Retina (tissue), 1 donor: Measurements from ENCODE around the gene EGFR.
A peak's percentile ranks its signal among the peaks of the same experiment; 100 is the strongest.
"Not testable (repeated sequence)": the region's sequence is repeated elsewhere in the genome, so short reads cannot be mapped to it uniquely, and the experiment has no call there.

ENCODE experiments used
- DNase-seq: peaks from one replicate; pipeline ENCODE4 v3.0.0-alpha.2; 2016

The EGFR gene

DNA sequence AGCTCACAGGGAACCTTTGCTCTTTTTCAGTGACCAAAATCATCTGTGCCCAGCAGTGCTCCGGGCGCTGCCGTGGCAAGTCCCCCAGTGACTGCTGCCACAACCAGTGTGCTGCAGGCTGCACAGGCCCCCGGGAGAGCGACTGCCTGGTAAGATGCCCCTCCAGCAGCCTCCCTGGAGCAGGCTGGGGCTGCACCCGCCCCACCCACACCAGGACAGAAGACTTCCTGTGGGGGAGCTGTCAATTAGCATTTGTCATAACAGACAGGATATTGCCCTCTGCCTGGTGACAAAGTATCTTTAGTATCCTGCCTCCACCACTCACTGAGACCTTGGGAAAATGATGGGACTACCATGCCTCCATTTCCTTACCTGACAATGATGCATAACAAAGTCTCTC, 133.7 kb downstream of the EGFR start:
- DNase-seq: no peak

DNA sequence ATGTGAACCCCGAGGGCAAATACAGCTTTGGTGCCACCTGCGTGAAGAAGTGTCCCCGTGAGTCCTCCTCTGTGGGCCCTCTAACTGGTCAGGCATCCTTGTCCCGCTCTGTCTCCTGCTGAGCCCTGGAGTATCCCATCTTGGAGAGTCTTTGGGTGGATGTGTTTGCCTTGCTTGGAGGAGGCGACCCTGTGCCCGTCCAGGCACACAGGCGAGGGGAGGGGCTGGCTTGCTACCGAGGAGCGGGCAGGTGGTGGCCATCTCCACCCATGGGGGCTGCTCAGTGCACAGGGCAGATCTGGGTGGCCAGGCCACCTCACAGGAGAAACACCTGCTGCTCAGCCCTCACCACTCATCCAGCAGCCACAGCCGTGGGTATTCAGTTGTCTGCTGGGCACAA, 135.3 kb downstream of the EGFR start:
- no peak for DNase-seq

DNA sequence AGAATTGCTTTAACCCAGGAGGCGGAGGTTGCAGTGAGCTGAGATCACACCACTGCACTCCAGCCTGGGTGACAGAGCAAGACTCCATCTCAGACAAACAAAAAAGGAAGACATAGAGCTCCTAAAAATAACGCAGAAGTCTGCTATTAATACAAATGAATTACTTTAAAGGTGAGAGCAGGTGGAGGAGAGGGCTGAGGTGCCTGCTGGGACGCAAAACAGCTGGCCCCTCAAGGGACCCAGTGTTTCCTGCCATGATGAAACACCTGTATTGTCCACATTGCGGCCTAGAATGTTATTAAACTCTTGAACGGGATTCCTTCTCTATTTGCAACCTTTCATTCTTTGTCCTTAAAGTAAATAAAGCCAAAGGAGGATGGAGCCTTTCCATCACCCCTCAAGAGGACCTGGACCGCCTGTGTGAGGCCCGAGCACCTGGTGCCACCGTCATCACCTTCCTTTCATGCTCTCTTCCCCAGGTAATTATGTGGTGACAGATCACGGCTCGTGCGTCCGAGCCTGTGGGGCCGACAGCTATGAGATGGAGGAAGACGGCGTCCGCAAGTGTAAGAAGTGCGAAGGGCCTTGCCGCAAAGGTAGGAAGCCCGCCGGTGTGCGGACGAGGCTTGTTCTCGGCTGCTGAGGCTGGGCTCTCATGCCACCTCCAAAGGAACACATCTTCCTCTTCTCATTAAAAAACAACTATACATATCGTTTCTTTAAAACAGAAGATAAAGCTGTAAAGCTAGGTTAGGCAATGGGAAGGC, 136.7 kb downstream of the EGFR start:
- no peak for DNase-seq

DNA sequence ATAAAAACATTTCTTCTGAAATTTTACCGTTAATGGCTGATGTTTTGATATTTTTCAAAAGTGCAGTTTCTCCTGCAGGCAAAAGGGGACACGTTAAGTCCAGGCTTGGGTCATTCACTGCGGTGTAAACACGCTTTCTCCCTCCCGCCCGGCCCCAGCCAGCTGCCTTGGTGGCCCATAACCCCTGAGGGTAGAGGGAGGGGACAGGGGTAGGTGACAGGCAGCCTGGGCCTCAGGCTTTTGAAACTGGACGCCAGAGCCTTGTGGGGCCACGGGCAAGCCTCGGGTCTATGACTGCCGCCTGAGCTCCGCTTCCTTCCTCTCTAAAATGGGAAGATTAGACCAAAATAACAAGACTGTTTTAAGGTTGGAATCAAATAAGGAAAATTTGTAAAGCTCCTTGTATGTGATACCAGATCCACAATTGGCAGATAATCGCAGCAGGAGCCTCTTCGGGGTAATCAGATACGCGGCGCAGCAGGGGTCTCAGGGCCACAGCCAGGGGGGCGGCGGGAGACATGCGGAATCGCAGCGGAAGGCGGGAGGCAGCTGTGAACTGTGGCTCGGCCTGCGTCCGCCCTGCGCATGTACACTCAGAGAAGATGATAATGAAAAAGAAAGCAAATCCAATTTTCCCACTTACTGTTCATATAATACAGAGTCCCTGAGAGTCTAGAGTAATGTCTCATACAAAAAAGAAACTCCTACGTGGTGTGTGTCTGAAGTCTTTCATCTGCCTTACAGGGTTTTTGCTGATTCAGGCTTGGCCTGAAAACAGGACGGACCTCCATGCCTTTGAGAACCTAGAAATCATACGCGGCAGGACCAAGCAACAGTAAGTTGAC, 138.3 kb downstream of the EGFR start:
- peak; percentile 54 for DNase-seq

DNA sequence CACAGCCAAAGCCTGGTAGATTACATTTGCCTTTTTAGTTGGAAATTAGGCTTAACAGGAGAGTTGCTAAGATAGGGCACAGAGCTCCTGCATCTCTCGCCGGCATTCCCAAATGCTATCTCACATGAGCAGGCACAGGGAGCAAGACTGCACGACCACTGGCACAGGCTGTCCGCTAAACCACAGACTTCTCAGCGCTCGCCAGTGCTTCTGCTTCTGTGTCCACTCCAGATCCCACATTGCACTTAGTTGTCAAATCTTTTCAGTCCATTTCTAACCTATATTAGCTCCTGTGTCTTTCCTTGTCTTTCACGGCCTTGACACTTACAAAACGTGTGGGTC, 138.9 kb downstream of the EGFR start:
- DNase-seq: no peak

DNA sequence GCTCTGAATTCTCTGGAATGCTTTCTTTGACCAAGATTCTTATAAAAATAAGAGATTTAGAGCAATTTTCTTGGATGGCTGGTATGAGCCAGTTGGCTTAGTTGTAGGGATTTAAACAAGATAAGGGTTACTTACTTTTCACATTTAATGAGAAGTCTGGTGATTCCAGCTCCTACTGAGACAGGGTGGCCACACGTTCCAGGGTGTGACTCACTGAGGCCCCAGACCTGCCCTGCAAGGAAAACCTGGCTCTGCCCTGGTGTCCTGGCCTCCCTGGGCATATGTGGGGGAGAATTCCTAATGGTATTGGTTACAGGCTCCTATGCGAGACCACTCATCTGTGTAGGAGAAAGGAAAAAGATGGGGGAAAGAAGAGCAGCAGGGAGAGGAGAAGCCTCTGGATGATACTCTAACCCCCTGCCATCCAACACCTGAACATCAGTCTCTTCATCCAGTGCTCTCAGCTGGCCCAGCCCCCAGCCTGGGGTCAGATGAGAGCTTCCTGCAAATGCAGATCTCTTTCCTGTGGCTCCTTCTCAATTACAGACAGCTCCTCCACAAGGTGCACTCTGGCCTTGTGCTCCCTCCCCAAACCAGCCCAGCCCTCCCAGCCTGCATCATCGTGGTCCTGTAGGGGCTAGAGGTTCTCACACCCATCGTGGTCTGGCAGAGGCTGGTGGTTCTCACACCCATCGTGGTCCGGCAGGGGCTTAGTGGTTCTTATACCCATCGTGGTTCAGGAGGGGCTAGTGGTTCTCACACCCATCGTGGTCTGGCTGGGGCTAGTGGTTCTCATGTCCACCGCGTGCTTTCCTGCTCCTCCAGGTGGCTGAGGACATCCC, 139.9 kb downstream of the EGFR start:
- no peak for DNase-seq

DNA sequence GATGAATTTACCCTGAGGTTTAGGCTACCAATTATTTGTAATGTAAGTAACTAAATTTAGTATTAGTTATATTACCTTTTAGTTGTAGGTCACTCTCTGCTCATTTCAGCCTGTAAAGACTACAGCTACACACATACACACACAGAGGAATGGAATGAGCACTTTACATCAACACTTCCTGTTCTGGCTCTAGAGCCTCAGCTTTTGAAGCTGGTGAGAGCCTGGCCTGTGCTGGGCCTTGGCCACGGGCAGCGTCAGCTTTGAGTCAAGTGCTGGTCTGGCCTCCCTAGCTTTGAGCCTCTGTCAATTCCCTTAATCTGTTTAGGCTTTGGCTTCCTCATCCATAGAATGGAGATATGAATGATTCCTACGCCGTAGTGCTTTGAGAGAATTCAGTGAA, 141.7 kb downstream of the EGFR start:
- no peak for DNase-seq

DNA sequence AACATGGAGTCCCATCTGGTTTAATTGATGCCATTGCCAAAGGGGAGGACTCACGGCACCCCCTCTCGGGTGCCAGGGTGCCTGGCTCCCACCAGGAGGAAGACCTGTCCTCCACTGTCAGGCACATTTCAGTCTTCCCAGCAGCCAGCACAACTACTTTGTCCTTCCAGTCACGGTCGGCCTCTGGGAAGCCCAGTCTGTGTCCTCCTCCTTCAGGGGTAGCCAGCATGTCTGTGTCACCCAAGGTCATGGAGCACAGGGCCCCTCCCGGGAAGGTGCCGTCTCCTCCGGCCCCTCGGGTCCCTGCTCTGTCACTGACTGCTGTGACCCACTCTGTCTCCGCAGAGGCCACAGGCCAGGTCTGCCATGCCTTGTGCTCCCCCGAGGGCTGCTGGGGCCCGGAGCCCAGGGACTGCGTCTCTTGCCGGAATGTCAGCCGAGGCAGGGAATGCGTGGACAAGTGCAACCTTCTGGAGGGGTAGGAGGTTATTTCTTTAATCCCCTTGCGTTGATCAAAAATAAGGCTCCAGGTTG, 142.4 kb downstream of the EGFR start:
- DNase-seq: no peak

DNA sequence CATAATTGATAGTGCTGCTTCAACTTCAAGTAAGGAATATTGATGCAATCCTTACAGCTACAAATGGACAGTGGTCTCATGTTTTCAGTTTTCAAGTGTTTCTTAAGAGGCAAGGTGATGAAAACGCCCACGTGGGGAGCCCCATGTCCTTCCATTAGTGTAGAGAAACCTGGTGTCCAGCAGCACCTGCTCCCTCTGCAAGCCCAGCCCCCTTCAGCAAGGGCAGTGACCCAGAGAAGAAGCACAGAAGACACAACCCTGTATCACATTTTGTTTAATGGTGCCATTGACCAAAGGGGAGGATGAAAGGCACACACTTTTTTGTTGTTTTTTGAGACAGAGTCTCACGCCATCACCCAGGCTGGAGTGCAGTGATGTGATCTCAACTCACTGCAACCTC, 143.7 kb downstream of the EGFR start:
- no peak for DNase-seq

DNA sequence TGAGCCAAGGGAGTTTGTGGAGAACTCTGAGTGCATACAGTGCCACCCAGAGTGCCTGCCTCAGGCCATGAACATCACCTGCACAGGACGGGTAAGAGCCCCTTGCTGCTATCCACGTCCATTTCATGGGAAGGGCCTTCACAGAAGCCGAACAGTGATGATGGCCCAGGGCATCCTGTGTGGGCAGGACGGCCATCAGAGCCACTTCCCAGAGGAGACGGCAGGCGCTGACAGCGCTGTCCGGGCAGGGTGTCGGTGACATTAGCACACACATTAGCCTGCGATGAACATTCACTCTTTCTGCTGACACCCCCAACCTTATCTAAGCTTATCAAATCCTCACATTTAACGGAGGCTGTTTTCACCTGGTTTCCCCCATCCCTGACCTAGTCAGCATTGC, 144.9 kb downstream of the EGFR start:
- DNase-seq: no peak

DNA sequence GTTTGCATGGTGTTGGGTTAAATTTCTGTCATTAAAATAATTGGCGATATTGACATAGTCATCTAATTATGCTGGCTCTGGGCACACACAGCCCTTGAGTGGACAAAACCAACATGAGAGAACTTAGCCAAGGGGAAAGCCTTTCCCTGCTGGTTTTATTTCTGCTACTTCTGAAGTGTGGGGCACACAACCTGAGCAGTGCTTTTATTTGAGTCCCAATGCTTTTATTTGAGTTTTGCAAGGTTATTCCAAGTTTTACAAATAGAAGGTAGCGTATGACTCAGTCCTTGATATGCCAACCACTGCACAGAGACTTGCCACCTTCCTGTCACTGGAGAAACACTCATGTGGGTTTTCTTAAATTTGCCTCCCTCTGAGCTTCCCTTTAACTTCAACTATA, 145.7 kb downstream of the EGFR start:
- DNase-seq: no peak

DNA sequence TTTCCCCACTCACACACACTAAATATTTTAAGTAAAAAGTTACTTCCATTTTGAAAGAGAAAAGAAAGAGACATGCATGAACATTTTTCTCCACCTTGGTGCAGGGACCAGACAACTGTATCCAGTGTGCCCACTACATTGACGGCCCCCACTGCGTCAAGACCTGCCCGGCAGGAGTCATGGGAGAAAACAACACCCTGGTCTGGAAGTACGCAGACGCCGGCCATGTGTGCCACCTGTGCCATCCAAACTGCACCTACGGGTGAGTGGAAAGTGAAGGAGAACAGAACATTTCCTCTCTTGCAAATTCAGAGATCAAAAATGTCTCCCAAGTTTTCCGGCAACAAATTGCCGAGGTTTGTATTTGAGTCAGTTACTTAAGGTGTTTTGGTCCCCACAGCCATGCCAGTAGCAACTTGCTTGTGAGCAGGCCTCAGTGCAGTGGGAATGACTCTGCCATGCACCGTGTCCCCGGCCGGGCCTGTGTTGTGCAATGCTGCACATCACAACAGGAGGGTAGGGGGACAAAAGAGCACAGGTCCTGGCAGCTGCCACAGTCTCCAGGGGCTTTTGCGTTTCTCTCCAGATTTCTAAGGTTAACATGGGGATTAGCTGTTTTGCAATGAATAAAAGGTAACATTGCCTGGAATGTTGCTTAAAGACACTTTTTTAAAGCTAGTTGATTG, 146.5 kb downstream of the EGFR start:
- no peak for DNase-seq

DNA sequence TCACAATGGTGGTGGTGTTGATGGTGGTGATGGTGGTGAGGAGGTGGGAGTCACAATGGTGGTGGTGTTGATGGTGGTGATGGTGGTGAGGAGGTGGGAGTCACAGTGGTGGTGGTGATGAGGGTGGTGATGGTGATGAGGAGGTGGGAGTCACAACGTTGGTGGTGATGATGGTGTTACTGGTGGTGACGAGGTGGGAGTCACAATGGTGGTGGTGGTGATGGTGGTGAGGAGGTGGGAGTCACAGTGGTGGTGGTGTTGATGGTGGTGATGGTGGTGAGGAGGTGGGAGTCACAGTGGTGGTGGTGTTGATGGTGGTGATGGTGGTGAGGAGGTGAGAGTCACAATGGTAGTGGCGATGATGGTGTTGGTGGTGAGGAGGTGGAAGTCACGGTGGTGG, 148.5 kb downstream of the EGFR start:
- not testable (repeated sequence) for DNase-seq

DNA sequence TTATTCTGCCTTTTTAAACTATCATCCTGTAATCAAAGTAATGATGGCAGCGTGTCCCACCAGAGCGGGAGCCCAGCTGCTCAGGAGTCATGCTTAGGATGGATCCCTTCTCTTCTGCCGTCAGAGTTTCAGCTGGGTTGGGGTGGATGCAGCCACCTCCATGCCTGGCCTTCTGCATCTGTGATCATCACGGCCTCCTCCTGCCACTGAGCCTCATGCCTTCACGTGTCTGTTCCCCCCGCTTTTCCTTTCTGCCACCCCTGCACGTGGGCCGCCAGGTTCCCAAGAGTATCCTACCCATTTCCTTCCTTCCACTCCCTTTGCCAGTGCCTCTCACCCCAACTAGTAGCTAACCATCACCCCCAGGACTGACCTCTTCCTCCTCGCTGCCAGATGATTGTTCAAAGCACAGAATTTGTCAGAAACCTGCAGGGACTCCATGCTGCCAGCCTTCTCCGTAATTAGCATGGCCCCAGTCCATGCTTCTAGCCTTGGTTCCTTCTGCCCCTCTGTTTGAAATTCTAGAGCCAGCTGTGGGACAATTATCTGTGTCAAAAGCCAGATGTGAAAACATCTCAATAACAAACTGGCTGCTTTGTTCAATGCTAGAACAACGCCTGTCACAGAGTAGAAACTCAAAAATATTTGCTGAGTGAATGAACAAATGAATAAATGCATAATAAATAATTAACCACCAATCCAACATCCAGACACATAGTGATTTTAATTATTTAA, 151.7 kb downstream of the EGFR start:
- DNase-seq: no peak

DNA sequence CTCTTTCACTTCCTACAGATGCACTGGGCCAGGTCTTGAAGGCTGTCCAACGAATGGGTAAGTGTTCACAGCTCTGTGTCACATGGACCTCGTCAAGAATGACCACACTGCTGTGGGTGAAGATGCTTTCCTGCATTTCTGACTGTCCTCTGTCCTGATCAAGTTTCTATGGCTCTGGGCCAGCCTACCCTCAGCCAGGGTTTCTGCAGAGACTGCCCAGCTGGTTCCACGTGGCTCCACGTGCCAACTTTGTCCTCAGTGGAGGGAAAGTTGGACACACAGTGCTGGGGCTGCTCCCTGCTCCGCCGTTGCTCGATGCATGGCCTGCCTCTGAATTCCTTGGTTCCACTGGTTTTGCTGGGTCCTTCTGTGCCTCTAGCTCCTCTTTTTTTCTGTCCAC, 152.3 kb downstream of the EGFR start:
- no peak for DNase-seq

DNA sequence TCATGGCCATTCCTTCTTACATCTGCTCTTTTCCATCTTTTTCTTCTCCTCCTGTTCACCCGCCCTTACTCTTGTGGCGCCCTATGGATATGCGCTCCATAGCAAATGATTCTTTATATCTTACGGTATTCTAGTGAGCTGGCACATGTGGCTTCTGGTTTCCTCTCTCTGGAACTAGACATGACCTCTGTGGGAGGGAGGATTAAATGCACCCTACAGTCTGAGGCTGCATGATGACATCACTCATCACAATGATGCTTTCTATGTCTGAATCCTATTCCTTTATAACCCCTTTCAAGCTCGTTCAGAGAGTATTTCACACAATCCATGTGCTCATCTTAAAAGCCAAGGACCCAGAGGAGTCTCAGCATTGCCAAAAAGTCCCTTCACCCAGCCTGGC, 153.3 kb downstream of the EGFR start:
- no peak for DNase-seq

DNA sequence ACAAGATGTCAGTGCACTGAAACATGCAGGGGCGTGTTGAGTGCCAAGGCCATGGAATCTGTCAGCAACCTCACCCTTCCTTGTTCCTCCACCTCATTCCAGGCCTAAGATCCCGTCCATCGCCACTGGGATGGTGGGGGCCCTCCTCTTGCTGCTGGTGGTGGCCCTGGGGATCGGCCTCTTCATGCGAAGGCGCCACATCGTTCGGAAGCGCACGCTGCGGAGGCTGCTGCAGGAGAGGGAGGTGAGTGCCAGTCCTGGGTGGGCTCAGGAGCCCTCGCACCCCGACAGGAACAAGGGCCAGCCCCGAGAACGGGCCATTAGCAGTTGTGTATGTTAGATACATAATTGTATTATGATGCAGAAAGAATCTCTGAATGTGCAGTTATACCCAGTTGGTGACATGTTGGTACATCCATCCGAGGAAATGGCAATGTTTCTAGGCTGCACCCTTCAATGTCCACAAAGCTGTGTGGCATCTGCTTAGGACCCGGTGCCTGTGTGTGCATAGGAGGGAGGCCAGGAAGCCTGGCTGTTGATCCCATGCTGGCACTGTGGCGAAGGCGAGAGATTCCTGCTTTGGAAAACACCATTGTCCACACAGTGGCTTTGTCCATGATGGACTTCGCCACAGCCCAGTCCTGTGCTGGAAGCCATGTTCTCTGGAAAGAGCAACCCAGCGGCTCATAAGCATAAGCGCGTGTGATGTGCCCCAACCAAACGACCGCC, 154.2 kb downstream of the EGFR start:
- DNase-seq: no peak

DNA sequence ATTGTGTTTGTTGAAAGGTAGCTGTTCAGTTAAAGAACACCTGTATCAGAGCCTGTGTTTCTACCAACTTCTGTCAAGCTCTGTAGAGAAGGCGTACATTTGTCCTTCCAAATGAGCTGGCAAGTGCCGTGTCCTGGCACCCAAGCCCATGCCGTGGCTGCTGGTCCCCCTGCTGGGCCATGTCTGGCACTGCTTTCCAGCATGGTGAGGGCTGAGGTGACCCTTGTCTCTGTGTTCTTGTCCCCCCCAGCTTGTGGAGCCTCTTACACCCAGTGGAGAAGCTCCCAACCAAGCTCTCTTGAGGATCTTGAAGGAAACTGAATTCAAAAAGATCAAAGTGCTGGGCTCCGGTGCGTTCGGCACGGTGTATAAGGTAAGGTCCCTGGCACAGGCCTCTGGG, 154.9 kb downstream of the EGFR start:
- DNase-seq: no peak

DNA sequence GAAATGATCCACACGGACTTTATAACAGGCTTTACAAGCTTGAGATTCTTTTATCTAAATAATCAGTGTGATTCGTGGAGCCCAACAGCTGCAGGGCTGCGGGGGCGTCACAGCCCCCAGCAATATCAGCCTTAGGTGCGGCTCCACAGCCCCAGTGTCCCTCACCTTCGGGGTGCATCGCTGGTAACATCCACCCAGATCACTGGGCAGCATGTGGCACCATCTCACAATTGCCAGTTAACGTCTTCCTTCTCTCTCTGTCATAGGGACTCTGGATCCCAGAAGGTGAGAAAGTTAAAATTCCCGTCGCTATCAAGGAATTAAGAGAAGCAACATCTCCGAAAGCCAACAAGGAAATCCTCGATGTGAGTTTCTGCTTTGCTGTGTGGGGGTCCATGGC, 155.6 kb downstream of the EGFR start:
- DNase-seq: no peak

DNA sequence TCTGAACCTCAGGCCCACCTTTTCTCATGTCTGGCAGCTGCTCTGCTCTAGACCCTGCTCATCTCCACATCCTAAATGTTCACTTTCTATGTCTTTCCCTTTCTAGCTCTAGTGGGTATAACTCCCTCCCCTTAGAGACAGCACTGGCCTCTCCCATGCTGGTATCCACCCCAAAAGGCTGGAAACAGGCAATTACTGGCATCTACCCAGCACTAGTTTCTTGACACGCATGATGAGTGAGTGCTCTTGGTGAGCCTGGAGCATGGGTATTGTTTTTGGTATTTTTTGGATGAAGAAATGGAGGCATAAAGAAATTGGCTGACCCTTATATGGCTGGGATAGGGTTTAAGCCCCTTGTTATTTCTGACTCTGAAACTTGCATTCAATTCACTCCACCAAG, 156.0 kb downstream of the EGFR start:
- no peak for DNase-seq

DNA sequence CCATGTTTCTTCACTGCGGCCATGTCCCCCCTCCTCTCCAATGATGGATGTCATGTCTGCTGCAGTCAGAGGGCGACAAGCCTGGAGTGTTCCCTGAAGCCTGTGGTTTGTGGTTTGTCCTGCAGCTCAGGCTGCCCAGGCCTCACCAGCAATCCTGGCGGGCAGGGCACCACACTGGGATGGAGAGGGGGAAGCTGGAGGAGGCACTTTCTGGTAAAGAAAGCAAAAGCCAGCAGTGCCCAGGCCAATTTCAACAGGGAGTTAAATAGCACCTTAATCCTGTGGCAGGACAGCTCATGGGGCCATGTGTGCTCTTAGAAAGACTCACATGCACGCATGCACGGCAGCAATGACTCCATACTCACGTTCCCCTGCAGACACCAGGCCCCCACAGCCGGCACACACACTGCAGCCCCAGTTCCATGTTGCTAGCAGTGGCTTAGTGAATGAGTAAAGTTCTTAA, 158.3 kb downstream of the EGFR start:
- DNase-seq: no peak
